8988T (cell line): ENCODE measurements around the gene ZG16.
"Not testable (repeated sequence)": the region's sequence is repeated elsewhere in the genome, so short reads cannot be mapped to it uniquely, and the experiment has no call there.

Experiments used
- DNase-seq: peaks from one replicate; pipeline ENCODE4 v3.0.0; 2011

ZG16 gene

DNA sequence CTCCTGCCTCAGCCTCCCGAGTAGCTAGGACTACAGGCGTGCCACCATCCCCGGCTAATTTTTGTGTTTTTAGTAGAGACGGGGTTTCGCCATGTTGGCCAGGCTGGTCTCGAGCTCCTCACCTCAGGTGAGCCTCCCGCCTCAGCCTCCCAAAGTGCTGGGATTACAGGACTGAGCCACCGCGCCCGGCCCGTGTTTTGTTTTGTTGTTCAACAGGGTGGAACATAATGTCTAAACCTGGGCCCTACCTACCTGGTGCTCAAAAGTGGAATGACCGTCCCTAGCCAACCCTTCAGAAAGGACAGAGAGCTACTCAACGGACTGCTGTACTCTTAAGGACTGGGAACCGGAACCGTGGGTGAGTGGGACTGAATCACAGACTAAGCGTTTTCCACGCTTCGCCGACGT lies 11.7 kb downstream of the ZG16 start:
- DNase-seq, result no peak

DNA sequence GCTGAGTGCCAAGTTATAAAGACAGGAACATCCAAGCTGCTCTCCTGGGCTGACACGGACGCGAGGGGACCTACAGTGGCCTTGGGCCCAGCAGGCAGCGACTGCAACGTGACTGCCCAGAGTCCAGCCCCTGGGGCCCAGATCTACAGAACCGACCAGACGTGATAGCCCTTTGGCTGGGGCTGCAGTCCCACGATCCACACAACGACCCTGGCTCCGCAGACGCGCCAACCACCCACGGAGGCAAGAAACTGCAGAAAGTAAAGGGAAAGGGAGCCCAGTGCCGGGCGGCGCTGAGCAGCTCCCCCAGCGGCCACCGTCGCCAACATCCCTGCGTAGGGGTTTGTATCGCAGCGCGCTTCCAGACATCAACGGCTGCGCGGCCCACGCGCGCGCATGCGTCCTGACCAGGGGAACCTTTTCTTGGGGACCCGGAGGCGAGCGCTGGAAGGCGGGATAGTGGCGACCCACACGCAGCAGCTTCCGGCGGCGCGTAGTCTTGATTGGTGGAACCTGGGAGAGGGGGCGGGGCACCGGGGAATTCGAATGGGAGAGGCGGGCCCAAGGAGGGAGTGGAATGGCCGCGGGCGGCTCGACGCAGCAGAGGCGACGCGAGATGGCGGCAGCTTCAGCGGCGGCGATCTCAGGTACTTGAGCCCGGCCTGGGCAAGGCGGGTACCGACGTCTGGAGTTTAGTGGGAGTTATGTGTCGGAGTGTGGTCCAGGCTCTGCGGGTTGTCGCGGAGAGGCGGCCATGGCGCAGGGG lies 12.3 kb downstream of the ZG16 start, which contains the start of gene KIF22:
Gene KIF22 (plus strand): TSS at position 569 of the 766 bp plus-strand sequence. CDS start 9 bp downstream, at position 578.
- DNase-seq, result peak; percentile 93

DNA sequence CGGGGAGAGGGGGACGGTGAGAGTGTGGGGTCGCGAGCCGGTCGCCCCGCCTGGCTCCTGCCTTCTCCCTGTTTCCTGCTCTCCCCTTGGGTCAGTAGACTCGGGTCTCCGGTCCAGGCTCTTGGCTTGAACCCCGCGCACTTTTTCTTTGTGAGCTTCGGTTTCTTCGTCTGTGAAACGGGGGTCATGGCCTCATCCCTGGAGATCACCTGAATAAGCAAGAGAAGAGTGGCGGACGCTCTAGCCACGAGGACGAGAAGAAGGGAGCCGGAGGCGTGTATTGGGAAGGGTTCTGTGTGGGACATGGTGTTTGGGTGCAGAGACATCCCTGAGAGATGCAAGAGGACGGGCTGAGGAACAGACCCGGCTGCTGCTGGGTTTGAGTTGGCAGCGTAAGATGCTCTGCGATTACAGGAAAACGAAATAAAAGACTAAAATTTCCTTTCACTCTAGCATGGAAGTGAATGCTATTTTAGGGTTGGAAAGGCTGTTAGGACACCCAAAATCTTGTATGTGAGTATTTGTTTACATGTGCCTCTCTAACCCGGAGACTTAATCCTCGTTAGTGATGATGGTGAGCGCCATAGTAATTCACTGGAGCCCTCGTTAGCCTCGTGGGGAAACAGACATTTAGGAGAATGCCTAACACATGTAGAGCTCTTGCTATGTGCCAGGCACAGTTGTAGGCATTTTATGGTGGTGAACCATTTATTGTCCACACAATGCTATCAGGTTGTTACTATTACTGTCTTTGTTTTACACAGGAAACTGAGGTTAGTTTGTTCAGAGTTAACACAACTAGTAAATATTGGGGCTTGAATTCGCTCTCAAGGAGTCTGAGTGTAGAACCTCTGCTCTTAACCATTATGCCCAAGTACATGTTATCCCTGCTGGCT lies 13.1 kb downstream of the ZG16 start:
- DNase-seq, result no peak

DNA sequence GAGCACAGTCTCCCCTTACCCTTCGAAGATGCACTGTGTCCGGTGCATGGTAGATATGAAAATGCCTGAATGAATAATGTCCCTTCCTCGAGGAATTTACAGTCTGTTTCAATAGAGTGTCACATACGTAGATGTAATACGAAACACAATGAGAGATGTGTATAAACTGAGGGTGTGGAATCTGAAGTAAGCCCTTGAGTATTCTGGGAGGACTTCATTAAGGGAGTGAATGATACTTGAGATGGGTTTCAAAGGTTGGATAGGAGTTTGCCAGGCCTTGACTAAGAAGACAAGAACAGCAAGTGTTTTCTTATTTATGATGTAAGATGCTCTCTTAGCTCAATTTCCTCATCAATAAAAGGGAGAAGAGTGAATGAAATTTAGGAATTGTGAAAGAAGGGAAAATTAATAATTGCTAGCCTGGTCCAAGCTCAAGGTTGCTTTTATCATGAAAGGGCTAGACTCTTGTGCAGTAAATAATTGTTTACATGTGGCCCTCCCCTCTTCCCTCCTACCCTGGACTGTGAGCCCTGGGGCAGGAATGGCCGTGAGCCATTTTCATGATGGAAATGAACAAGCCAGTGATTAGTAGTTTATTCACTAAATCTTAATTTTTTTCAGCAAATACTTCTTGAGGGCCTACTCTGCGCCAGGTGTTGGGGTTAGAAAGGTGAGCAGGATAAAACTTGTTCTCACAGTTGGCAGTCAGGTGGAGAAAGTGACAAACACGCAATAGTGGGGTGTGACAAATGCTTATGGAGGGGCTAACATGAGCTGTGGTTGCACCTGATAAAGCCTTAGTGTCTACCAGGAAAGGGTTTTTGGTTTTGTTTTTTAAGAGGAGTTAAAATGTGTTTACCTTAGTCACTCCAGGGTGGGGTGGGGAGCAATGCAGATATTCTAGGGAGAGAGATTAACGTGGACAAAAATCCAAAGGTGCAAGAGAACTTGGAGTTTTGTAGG lies 14.1 kb downstream of the ZG16 start:
- no peak for DNase-seq

DNA sequence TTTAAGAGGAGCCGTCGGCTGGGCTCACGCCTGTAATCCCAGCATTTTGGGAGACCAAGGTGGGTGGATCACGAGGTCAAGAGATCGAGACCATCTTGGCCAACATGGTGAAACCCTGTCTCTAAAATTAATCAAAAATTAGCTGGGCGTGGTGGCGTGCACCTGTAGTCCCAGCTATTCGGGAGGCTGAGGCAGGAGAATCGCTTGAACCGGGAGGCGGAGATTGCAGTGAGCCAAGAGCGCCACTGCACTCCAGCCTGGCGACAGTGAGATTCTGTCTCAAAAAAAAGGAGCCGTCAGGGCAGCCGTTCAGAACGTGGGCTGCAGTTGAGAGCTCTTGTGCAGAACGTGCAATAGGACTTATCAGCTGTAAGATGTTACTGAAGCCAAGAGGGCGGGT lies 15.1 kb downstream of the ZG16 start:
- not testable (repeated sequence) for DNase-seq

DNA sequence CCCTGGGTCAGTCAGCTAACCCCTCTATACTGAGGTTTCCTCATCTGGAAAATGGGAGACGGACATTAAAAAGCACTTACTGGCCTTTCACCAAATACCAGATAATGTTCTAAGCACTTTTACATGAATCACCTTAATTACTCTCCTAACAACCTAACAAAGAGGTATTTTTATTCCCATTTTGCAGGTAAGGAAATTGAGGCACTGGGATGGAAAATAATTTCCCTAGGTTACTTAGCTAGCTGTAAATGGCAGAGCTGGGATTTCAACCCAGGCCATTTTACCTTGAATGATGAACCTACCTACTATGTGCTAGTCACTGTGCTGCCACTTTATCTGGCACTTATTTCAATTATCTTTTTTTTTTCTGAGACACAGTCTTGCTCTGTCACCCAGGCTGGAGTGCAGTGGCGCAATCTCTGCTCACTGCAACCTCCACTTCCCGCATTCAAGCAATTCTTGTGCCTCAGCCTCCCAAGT lies 16.2 kb downstream of the ZG16 start:
- no peak for DNase-seq

DNA sequence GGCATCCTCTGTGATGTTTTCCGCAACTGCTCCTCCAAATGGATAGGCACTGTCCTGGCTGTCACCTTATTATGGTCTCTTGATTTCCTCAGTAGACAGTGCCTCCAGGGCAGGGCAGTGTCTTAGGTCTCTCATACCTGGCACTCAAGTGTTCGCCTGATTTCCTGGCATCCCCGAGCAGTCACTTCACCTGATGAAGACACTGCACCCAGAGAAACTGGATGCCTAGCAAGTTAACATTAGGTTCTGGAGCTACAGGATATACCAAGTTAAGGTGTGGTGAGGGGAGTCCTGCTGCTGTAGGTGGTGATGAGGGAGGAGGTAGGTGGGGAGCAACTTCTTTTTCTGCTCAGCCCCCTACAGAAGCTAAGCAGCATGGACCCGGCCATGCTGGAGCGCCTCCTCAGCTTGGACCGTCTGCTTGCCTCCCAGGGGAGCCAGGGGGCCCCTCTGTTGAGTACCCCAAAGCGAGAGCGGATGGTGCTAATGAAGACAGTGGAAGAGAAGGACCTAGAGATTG lies 24.4 kb downstream of the ZG16 start:
- no peak for DNase-seq

DNA sequence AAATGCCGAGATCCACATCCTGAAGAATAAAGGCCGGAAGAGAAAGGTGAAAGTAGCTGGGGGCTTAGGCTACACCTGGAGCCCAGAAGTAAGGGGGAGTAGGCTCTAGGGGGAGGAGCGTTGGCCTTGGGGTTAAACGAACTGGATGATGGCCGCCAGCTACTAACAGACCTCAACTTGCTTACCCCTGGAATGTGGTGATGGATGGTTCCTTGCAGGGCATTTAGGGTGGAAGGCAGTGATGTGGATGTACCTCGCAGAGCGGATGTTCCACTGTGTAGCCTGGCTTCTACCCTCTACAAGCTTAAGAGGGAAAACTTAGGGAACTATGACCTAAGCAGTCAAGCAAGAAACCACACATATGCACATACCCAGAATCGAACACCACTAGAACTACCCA lies 26.0 kb downstream of the ZG16 start:
- no peak for DNase-seq

DNA sequence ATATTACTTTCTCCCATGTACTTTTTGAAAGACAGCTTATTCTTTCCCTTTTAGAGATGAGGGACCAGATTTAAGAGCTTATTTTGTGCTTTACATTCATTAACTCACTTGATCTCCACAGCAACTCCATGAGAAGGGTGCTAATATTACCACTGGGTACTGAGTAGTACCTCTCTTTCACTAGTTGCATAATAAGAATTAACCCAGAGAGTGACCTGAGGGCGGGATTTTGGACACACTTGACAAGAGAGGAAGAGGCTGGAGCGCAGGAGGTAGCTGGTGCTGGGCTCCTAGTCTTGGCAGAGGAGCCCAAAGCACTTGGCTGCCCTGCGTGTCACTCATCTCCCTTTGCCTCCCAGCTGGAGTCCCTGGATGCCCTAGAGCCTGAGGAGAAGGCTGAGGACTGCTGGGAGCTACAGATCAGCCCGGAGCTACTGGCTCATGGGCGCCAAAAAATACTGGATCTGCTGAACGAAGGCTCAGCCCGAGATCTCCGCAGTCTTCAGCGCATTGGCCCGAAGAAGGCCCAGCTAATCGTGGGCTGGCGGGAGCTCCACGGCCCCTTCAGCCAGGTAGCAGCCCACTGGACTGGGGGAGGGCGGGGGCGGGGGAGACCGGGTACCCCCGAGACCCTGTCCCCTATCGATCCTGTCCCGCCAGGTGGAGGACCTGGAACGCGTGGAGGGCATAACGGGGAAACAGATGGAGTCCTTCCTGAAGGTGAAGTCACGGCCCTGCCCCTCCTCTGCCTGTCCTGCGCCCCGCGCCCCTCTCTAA lies 26.6 kb downstream of the ZG16 start:
- no peak for DNase-seq

DNA sequence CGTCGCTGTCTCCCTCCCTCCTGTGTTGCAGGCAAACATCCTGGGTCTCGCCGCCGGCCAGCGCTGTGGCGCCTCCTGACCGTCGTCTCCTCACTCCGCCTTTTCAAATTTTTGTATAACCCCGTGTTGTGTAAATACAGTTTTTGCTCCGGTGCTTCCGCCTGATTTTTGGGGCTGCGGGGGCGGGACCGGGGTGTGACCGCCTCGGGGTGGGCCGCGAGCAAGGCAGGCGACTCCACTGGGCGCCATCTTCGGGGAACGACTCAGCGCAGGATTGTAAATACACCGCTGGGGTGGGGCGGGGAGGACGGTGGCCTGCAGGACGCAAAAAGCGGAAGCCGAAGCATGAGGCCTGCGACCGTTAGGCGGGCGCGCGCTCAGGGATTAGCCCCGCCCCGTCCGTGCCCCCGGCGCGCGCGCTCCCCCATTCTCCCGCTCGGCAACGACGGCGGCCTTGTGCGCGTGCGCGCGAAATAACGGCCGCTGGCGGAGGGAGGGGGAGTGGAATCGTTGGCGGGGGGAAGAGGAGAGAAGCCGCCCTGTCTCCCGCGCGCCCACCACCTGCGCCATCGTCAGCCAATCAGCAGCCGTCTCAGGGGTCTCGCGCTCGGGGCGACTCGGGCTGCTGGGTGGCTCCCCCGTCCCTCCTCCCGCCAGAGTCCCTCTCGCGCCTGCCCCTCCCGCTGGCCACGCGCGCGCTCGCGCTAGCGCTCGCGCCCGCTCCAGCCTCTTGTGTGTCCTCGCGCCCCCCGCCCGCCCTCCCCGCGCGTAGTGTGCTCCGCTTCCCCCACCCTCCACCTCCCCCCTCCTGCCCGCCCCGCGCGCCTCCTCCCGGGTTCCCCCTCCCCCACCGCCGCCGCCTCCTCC lies 27.4 kb downstream of the ZG16 start:
- peak; percentile 94 for DNase-seq

DNA sequence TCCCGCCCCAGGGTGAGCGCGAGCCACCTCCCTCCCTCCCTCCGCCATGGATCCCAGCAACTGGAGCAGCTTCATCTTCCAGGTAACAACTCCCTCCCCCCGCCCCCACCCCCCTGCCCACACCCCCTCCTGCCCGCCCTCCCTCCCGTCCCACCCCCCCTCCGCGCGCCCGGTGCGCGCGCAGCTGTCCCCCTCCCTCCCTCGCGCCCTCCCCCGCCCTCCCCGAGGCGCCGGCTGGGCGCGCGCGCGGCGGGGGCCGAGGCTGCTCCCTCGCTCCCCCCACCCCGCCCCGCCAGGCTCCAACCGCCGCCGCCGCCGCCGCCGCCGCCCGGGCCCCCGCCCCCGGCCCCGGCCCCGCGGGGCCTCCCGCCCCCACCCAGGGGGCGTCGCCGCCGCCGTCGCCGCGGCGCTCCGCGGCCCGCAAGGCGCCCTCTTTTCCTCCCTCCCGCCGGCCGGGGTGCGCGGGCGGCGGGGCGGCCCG lies 28.1 kb downstream of the ZG16 start, which contains the start of gene MAZ:
Gene MAZ (plus strand): TSS at position 431 of the 481 bp plus-strand sequence. CDS start 173 bp downstream, outside the sequence.
- DNase-seq, result no peak

DNA sequence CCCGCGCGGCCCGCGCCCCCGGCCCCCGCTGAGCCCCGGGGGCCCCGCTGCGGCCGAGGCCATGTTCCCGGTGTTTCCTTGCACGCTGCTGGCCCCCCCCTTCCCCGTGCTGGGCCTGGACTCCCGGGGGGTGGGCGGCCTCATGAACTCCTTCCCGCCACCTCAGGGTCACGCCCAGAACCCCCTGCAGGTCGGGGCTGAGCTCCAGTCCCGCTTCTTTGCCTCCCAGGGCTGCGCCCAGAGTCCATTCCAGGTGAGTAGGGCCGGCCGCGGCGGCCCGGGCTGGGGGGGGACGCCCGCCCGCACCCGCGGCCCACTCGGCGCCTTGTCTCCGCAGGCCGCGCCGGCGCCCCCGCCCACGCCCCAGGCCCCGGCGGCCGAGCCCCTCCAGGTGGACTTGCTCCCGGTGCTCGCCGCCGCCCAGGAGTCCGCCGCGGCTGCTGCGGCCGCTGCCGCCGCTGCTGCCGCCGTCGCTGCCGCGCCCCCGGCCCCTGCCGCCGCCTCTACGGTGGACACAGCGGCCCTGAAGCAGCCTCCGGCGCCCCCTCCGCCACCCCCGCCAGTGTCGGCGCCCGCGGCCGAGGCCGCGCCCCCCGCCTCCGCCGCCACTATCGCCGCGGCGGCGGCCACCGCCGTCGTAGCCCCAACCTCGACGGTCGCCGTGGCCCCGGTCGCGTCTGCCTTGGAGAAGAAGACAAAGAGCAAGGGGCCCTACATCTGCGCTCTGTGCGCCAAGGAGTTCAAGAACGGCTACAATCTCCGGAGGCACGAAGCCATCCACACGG lies 28.8 kb downstream of the ZG16 start:
- peak; percentile 76 for DNase-seq

DNA sequence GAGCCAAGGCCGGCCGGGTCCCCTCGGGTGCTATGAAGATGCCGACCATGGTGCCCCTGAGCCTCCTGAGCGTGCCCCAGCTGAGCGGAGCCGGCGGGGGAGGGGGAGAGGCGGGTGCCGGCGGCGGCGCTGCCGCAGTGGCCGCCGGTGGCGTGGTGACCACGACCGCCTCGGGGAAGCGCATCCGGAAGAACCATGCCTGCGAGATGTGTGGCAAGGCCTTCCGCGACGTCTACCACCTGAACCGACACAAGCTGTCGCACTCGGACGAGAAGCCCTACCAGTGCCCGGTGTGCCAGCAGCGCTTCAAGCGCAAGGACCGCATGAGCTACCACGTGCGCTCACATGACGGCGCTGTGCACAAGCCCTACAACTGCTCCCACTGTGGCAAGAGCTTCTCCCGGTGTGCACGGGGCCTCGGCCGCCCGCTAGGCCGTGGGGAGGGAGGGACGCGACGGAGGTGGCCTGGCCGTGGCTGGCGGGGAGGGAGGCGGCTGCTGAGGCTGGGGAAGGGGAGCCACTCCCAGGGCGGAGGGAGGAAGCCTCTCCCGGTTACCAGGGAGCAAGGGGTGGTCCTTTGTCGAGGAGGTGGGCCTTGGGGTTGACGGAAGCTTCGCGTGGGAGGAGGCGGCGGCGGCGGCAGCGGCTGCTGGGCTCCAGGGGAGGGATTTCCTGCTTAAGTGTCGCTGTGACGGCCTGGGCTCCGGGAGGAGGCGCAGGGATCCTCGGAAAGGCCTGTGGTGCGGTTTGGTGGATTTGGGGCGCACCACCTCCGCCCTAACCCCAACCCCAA lies 29.6 kb downstream of the ZG16 start:
- DNase-seq, result peak; percentile 69

DNA sequence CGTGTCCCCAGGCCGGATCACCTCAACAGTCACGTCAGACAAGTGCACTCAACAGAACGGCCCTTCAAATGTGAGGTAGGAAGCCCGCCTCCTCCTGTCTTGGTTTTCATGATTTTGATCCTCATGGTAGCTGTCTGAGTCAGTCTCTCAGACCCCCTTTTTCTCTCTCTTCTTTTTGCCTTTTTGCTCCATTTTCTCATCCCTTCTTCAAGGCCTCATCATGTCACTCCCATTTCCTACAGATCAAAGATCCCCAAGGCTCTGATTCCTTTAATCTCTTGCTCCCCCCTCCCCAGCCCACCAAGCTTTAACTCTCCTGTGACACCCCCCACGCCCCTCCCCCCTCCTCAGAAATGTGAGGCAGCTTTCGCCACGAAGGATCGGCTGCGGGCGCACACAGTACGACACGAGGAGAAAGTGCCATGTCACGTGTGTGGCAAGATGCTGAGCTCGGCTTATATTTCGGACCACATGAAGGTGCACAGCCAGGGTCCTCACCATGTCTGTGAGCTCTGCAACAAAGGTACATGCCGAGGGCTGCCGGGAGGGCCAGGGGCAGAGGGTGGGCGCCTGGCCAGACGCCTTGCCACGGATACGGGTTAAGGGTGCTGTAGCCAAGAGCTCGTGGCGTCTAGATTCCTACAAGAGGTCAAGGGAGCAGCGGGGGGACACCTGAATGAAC lies 30.3 kb downstream of the ZG16 start:
- DNase-seq, result no peak

DNA sequence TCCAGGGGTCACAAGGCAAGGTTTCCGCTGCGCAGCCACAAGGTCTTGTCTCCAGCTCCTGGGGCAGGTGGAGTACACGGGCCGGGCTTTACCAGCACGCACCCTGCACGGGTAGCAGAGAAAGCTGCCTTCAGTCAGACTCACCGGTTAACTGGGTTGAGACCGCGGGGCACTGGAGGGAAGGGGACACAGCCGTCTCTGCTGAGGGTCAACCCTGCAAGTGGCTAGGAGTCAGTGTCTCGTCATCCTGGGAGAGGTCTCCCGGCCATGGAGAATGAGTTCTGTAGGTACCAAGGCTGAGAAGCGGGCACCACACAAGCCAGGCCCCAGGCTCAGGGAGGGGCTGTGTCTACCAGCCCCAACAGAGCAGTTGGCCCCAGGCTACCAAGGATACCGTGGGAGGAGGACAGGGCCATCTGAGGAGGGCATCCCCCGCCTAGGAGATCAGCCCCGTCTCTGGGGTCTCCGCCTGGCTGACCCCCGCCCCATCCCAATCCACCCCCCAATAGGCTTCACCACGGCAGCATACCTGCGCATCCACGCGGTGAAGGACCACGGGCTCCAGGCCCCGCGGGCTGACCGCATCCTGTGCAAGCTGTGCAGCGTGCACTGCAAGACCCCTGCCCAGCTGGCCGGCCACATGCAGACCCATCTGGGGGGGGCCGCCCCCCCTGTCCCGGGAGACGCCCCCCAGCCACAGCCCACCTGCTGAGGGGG lies 31.1 kb downstream of the ZG16 start:
- no peak for DNase-seq

DNA sequence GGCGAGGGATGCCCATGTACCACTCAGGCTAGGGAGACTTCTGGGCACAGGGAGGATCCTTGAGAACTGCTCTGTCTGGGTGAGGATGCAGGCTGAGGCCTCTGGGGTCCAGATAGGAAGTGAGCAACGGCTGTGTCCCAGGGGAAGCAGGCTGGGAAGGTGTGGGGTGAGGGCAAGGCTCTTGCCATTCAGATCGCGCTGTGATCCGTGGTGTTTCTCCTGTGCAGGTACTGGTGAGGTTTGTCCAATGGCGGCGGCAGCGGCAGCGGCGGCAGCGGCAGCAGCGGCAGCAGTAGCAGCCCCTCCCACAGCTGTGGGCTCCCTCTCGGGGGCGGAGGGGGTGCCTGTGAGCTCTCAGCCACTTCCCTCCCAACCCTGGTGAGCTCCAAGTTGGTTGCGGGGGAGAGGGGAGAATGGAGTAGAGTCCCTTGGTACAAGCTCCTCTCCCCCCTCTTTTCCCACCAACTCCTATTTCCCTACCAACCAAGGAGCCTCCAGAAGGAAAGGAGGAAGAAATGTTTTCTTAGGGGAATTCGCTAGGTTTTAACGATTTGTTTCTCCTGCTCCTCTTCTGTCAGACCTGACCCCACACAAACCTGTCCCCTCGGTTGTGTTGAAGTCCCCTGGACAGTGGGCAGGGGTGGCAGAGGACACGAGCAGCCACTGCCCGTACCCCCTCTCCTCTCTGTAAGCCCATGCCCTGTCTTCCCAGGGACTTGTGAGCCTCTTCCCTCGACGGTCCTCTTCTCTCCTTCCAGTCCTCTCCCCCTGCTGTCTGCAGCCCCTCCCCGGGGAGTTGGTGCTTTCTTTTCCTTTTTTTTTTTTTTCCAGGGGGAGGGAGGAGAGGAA lies 32.0 kb downstream of the ZG16 start:
- DNase-seq, result peak; percentile 63
